Vagina (tissue), 2 donors: ENCODE measurements around the gene PDE11A. TPM values are rescaled to one million over a fixed set of nuclear protein-coding genes. Genes with fewer than 3 reads are reported as not detected.

Source experiments
- DNase-seq, 2 donors: peaks; one replicate each; pipeline ENCODE4 v3.0.0-alpha.2; 2017; ENCODE audit errors: extremely low spot score in 2 of 2
- H3K27ac ChIP-seq: fragments of 200-600 bp; sonication (generic); one replicate; pipeline ENCODE4 v1.5.1; 2019
- H3K27me3 ChIP-seq: fragments of 200-600 bp; sonication (generic); one replicate; pipeline ENCODE4 v1.5.1; 2019
- H3K36me3 ChIP-seq, 2 donors: fragments of 200-600 bp; sonication (generic); one replicate each; pipeline ENCODE4 v1.5.1; 2017 to 2019
- H3K4me1 ChIP-seq: fragments of 200-600 bp; sonication (generic); one replicate; pipeline ENCODE4 v1.5.1; 2019
- H3K4me3 ChIP-seq, 2 donors: fragments of 200-600 bp; sonication (generic); 1 replicate in 1 of 2; 2 replicates in 1 of 2; pipeline ENCODE4 v1.5.1; 2016 to 2019
- H3K9me3 ChIP-seq: fragments of 200-600 bp; sonication (generic); one replicate; pipeline ENCODE4 v1.5.1; 2019
- POLR2A ChIP-seq, 2 donors: fragments of 450-650 bp; IDR thresholded peaks; one replicate each; pipeline ENCODE4 v1.6.1; 2017; ENCODE audit warnings: antibody characterized with exemption in 2 of 2, mild to moderate bottlenecking in 2 of 2, moderate library complexity in 2 of 2
- POLR2AphosphoS5 ChIP-seq, 2 donors: sonication (generic); formaldehyde crosslinking; IDR thresholded peaks; one replicate each; pipeline ENCODE4 v1.9.0; 2017; ENCODE audit warnings: antibody characterized with exemption in 2 of 2, mild to moderate bottlenecking in 2 of 2, low read depth in 1 of 2; ENCODE audit not compliant: insufficient read depth in 1 of 2
- intact Hi-C: fragments of 100-400 bp; cut with DNase I; formaldehyde crosslinking; loops from one replicate; pipeline ENCODE4 v1.15.1; 2023
- total RNA-seq: library from RNA; depleted of rRNA; stranded (reverse); fragments of >200 nt; gene quantifications from one replicate; pipeline ENCODE4 v1.2.3, GENCODE V29; 2016
- TF ChIP-seq, protein P1 (sequence below), 3 experiments: fragments of 450-650 bp in 2 of 3; fragments of 200-600 bp in 1 of 3; sonication (generic) in 1 of 3; IDR thresholded peaks; one replicate each; pipeline ENCODE4 v1.5.1; 2017 to 2019; ENCODE audit warnings: antibody characterized with exemption in 3 of 3, mild to moderate bottlenecking in 2 of 3, moderate library complexity in 2 of 3

The PDE11A gene
- total RNA-seq, 1 donor from 2014 or later, result 0.25 TPM

DNA sequence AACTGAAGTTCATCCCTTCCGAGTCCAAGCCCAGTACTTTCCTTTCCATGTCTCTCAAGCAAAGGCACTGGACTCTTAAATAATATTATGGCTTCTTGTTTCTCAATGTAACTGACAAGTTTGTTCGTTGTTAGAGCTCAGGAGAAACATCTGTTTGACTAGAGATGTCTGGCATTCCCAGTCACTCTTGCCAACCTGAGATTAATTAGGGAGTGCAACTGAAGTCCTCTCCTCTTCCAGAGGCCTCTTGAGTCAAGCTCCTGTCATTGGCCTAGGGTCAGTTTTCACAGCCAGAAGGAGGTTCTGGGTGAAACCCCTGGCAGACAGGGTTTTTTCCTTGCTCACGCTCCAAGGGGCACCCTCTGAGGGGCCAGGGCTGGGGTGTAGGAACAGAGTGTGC, 483.9 kb downstream of the PDE11A start:
- Histone ChIP-seq H3K9me3 (no peaks in the 10 kb centered on the region), H3K27me3 (no peaks in the 10 kb centered on the region), H3K4me3 (no peak overlapping the region), H3K4me1 (no peaks in the 10 kb centered on the region), H3K27ac (no peak overlapping the region), H3K36me3 (no peaks in the 10 kb centered on the region)
- no peak for TF ChIP-seq POLR2A (IDR thresholded peaks at IDR 0.05)
- TF ChIP-seq POLR2AphosphoS5 (IDR thresholded peaks at IDR 0.05; ENCODE audit: insufficient read depth in 1 of 2, low read depth in 1 of 2), result no peak
- TF ChIP-seq, protein P1, sequence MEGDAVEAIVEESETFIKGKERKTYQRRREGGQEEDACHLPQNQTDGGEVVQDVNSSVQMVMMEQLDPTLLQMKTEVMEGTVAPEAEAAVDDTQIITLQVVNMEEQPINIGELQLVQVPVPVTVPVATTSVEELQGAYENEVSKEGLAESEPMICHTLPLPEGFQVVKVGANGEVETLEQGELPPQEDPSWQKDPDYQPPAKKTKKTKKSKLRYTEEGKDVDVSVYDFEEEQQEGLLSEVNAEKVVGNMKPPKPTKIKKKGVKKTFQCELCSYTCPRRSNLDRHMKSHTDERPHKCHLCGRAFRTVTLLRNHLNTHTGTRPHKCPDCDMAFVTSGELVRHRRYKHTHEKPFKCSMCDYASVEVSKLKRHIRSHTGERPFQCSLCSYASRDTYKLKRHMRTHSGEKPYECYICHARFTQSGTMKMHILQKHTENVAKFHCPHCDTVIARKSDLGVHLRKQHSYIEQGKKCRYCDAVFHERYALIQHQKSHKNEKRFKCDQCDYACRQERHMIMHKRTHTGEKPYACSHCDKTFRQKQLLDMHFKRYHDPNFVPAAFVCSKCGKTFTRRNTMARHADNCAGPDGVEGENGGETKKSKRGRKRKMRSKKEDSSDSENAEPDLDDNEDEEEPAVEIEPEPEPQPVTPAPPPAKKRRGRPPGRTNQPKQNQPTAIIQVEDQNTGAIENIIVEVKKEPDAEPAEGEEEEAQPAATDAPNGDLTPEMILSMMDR (IDR thresholded peaks at IDR 0.05), result no peak
- DNase-seq, result peak in 1 of 2 donors; percentile 40
- intact Hi-C loops, result no loop called here

DNA sequence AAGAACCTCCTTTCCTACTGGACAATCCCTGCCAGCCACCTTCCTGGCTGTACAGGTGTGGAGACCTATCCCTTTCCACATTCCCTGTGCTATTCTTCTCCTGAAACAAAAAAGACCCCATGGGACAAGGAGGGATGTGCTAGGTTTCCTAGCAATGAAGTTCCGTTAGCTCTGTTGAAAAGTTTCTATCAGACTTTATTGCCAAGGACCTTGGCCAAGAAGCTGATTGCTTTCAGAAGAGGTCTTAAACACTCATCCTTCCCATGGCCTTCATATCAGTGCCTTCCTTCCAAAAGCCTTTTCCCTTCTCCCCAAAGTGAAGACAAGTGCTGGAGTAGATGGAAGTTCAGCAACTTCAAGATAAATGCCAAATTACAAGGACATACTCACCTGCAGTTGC, 485.2 kb downstream of the PDE11A start:
- intact Hi-C loops, result no loop called here
- TF ChIP-seq POLR2A (IDR thresholded peaks at IDR 0.05), result no peak
- TF ChIP-seq, protein P1 (IDR thresholded peaks at IDR 0.05), result no peak
- TF ChIP-seq POLR2AphosphoS5 (IDR thresholded peaks at IDR 0.05; ENCODE audit: insufficient read depth in 1 of 2, low read depth in 1 of 2), result no peak
- H3K36me3 ChIP-seq, result no peaks in the 10 kb centered on the region

GRCh38 chr2:177586154-177586553, 486.4 kb downstream of the PDE11A start:
- no peaks in the 10 kb centered on the region for H3K36me3 ChIP-seq

More for the DNA sequence above, 485.2 kb downstream of the PDE11A start:
- H3K27ac ChIP-seq, result no peak overlapping the region
- no peaks in the 10 kb centered on the region for H3K9me3 ChIP-seq
- H3K27me3 ChIP-seq, result no peaks in the 10 kb centered on the region
- H3K4me3 ChIP-seq, result no peak overlapping the region
- DNase-seq, result no peak
- no peaks in the 10 kb centered on the region for H3K4me1 ChIP-seq

GRCh38 chr2:177585234-177585863, 487.2 kb downstream of the PDE11A start:
- Histone ChIP-seq H3K27ac (no peak overlapping the region), H3K9me3 (no peaks in the 10 kb centered on the region), H3K4me1 (no peaks in the 10 kb centered on the region), H3K36me3 (no peaks in the 10 kb centered on the region), H3K27me3 (no peaks in the 10 kb centered on the region), H3K4me3 (no peak overlapping the region)
- no peak for TF ChIP-seq POLR2AphosphoS5 (IDR thresholded peaks at IDR 0.05; ENCODE audit: insufficient read depth in 1 of 2, low read depth in 1 of 2)
- no peak for TF ChIP-seq POLR2A (IDR thresholded peaks at IDR 0.05)
- TF ChIP-seq, protein P1 (IDR thresholded peaks at IDR 0.05), result no peak
- intact Hi-C loops, result no loop called here
- DNase-seq, result no peak

More at GRCh38 chr2:177586154-177586553, 486.4 kb downstream of the PDE11A start:
- intact Hi-C loops, result no loop called here
- H3K4me1 ChIP-seq, result no peaks in the 10 kb centered on the region
- no peaks in the 10 kb centered on the region for H3K9me3 ChIP-seq
- no peaks in the 10 kb centered on the region for H3K27me3 ChIP-seq
- no peak for DNase-seq
- H3K27ac ChIP-seq, result no peak overlapping the region
- TF ChIP-seq POLR2AphosphoS5 (IDR thresholded peaks at IDR 0.05; ENCODE audit: insufficient read depth in 1 of 2, low read depth in 1 of 2) (no peak), POLR2A (IDR thresholded peaks at IDR 0.05) (no peak)
- TF ChIP-seq, protein P1 (IDR thresholded peaks at IDR 0.05), result no peak
- H3K4me3 ChIP-seq, result no peak overlapping the region

- no peak overlapping the region for H3K4me3 ChIP-seq
- H3K4me1 ChIP-seq, result no peaks in the 10 kb centered on the region
- H3K9me3 ChIP-seq, result no peaks in the 10 kb centered on the region
- no peak for DNase-seq
- H3K27me3 ChIP-seq, result no peaks in the 10 kb centered on the region
- intact Hi-C loops, result no loop called here
- H3K36me3 ChIP-seq, result no peaks in the 10 kb centered on the region
- H3K27ac ChIP-seq, result no peak overlapping the region
- TF ChIP-seq, protein P1 (IDR thresholded peaks at IDR 0.05), result no peak
- TF ChIP-seq POLR2AphosphoS5 (IDR thresholded peaks at IDR 0.05; ENCODE audit: insufficient read depth in 1 of 2, low read depth in 1 of 2) (no peak), POLR2A (IDR thresholded peaks at IDR 0.05) (no peak)
These were observed 488.4 kb downstream of the PDE11A start for GRCh38 chr2:177584030-177584692.
